CD4-positive, alpha-beta T cell treated with Interleukin-17A for 4 hours (primary cell): ENCODE data around the gene BABAM2.
A peak's percentile ranks its signal among the peaks of the same experiment; 100 is the strongest.
"Not testable (repeated sequence)": the region's sequence is repeated elsewhere in the genome, so short reads cannot be mapped to it uniquely, and the experiment has no call there.

Source experiments
- DNase-seq: peaks from one replicate; pipeline ENCODE4 v3.0.0-alpha.2; 2020; ENCODE audit warnings: mixed read lengths

BABAM2 gene

GRCh38 chr2:27988306-27988705 lies 97.8 kb downstream of the BABAM2 start:
- DNase-seq: no peak

DNA sequence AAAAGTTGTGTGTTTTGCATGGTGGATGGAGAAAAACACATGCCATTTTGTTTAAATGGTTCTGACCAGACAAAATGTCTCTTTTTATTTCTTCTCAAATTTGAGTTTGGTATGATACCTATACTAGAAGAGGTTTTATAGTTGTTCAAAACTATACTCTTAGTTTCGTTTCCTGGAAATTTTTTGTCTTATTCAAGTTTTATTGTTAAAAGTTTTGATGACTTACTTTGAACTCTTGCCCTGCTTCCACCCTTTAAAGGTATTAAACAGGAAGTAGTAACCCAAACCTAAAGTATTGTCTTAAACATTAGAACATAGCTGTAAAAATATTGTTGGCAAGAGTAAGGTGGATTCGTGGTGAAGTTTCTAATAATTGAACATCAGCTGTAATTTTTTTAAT lies 98.2 kb downstream of the BABAM2 start:
- no peak for DNase-seq

DNA sequence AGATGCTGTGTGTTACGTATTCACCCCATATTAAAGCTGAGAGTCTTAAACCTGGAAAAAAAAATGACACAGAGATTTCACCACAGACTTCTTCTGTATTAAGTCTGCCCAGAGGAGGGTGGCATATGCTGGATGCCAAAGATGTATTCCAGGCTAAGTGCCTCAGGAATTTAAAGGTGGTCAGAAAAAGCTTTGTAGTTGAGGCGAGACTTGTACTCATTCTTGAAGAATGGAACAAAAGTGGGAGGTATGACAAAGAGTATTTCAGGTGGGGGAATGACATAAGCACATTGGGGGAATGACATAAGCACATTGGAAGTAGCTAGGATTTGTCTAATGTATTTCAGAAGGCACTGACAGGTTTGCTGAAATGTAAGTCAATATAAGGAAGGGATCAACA lies 98.6 kb downstream of the BABAM2 start:
- no peak for DNase-seq

- DNase-seq: no peak
Measured at GRCh38 chr2:27990030-27990590, 99.6 kb downstream of the BABAM2 start.

GRCh38 chr2:27991146-27991545 lies 100.6 kb downstream of the BABAM2 start:
- DNase-seq: no peak

GRCh38 chr2:27992787-27993401 lies 102.4 kb downstream of the BABAM2 start:
- no peak for DNase-seq

DNA sequence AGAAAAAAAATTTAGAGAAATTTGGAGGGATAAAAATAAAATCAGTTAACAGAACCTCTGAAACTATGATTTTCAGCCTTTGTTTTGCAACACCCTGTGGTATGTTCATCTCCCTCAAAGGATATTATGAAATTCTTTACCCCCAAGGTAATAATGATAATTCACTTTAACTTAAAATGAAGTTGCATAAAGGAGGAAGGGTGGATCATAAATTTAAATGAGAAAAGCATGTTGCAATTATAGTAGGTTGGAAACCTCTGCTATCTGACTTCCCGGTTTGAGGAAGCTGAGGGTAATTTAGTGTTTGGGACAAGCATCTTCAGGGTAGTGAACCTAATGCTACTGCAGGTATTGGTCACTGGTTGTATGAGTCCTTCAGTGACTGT lies 102.9 kb downstream of the BABAM2 start:
- no peak for DNase-seq

DNA sequence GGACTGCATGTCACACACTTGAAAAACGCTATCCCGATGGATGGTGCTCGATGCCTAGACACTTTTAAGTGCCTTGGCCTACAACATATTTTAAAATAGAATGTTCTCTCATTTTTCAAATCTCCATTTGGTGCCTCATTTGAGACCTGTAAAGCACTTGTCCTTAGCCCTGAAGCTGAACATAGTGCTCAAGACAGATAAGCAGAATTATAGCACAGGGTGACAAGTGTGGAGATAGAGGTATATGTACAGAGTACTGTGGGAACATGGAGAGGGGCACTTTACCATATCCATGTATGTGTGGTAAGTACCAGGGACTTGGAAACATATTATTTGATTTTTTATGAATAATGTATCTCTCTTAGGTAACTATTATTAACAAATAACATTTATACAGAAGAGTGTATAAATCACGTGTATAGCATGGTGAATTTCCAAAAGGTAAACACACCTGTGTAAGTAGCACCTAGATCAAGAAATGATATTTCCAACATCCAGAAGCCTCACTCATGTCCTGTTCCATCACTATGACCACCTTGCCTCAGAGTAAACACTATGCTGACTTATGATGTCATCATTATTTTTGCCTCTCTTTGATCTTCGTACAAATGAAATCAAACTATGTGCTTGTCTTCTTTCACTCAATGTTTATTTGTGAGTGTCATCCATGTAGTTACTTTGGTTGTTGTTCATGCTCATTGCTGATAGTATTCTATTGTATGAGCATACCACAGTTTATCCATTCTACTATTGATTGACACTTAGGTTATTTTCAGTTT lies 103.6 kb downstream of the BABAM2 start:
- no peak for DNase-seq

GRCh38 chr2:27996156-27996922 lies 105.8 kb downstream of the BABAM2 start:
- no peak for DNase-seq

GRCh38 chr2:28000287-28000686 lies 109.8 kb downstream of the BABAM2 start:
- no peak for DNase-seq

DNA sequence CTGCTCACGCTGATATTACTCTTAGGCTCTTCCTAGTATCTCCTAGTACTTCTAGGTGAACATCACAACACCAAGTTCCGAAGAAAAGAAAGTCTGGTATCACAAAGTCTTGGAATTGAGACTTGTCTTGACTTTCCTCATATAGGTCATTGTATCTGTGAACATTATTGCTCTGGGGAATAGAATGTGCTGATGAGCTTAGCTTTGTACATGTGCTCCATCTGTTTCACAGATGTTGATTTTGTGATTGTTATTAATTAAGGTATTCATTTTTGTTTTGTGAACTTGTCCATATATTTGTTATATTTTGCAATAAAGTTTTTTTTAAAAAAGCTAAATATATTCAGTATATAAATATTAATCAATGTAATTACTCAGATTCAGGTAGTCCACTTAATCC lies 111.7 kb downstream of the BABAM2 start:
- DNase-seq: no peak

GRCh38 chr2:28004086-28004485 lies 113.6 kb downstream of the BABAM2 start:
- peak; percentile 3 for DNase-seq

GRCh38 chr2:28009732-28010131 lies 119.2 kb downstream of the BABAM2 start:
- no peak for DNase-seq

DNA sequence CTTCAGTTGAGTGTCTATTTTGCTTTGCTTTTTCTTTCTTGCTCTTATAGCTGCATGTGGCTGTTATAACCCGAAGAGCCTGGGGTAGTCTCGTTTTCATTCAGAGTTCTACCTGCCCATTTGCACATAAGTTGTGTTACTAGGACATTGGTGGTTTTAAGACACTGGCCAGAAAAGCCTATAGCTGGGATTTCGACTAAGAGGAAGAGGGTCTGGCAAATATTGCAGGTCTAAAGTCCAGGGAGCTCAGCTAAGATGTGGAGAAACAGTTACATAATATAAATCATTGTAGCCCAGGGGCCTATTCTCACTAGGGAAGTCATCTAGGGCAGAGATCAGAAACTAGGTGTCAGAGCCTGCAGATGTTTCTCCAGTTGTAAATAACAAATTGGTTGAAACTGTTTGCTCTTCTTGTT lies 120.8 kb downstream of the BABAM2 start:
- no peak for DNase-seq

GRCh38 chr2:28018474-28018873 lies 127.9 kb downstream of the BABAM2 start:
- DNase-seq: not testable (repeated sequence)

GRCh38 chr2:28019521-28019920 lies 129.0 kb downstream of the BABAM2 start:
- not testable (repeated sequence) for DNase-seq

- no peak for DNase-seq
Measured at GRCh38 chr2:28021898-28022297, 131.4 kb downstream of the BABAM2 start.

DNA sequence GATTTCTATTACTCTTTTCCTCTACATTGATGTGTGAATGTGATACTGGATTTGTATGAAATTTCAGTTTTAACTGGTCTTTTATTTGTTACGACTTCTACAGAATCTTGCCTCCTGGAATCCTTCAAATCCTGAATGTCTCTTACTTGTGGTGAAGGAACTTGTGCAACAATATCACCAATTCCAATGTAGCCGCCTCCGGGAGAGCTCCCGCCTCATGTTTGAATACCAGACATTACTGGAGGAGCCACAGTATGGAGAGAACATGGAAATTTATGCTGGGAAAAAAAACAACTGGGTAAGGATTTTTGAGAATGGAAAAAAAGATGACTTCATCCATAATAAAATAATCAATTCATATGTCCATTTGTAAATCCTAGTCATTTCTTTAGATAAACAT lies 134.6 kb downstream of the BABAM2 start:
- no peak for DNase-seq

DNA sequence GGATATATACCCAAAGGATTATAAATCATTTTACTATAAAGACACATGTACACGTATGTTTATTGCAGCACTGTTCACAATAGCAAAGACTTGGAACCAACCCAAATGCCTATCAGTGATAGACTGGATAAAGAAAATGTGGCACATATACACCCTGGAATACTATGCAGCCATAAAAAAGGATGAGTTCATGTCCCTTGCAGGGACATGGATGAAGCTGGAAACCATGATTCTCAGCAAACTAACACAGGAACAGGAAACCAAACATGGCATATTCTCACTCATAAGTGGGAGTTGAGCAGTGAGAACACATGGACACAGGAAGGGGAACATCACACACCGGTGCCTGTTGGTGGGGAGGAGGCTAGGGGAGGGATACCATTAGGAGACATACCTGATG lies 135.7 kb downstream of the BABAM2 start:
- not testable (repeated sequence) for DNase-seq

DNA sequence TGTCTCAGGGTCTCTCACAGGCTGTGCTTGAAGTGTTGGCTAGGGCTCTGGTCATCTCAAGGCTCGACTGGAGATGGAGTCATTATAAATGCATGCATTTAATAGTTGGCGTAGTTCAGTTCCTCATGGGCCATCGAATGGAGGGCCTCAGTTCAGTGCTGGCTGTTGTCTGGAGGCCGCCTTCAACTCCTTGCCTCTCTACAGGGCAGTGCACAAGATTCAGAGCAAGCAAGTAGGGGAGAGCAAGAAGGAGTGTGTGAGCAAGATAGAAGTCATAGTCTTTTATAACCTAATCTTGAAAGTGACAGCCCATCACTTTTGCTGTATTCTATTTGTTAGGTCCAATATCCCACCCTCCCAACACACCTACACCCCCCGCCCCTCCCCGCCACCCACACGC lies 137.5 kb downstream of the BABAM2 start:
- no peak for DNase-seq

GRCh38 chr2:28030600-28030999 lies 140.1 kb downstream of the BABAM2 start:
- no peak for DNase-seq

DNA sequence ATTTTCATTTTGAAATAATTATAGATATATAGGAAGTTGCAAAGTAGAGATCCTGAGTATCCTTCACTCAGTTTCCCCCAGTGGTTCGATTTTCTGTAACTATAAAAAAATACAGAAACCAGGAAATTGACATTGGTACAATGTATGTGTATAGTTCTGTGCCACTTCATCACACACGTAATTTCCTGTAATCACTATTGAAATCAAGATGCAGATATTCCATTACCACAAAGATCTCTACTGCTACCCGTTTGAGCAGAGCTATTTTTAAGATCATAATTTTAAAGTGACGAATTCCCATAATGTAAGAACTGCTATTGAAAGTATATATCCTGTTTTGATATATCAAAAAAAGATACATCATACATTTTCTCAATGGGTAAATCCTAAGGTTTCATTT lies 142.3 kb downstream of the BABAM2 start:
- DNase-seq: no peak

DNA sequence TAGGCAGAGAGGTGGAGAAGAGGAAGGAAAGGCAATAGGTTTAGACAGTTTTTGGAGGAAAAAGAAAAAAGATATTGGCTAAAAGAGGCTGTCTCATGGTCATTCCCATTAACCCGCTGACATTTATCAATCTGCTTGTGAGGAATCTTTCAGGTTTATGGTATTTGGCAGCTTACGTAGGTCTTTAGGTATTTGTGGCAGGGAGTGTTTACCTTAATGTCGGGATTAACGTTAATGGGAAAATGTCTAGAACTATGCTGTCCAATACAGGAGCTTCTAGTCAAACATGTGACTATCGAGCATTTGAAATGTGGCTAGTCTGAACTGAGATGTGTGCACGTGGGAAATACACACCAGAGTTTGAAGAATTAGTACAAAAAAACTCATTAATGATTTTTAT lies 144.2 kb downstream of the BABAM2 start:
- no peak for DNase-seq
